ENCODE results near the gene SLC1A7.

The SLC1A7 gene

GRCh38 chr1:53049574-53049967 lies 92.9 kb downstream of the SLC1A7 start:
- Histone ChIP-seq H3K79me2 (ENCODE audit: control insufficient read depth, low read length) (no peaks in the 10 kb centered on the region), H3K4me3 (ENCODE audit: low read length) (no peak overlapping the region), H3K36me3 (ENCODE audit: control insufficient read depth, low read length) (peaks cover 4% of the 10 kb centered on the region; the same call in 1 of the 2 replicates), H3K4me2 (ENCODE audit: low read length) (no peak overlapping the region), H3K9me3 (ENCODE audit: control insufficient read depth, insufficient read depth, low read length) (no peaks in the 10 kb centered on the region), H4K20me1 (ENCODE audit: control insufficient read depth, insufficient read depth, low read depth, low read length) (no peaks in the 10 kb centered on the region), H3K9me2 (replicated peaks; ENCODE audit: control insufficient read depth, low read length) (no peaks in the 10 kb centered on the region), H3K27ac (ENCODE audit: low read depth, low read length) (no peak overlapping the region), H3K4me1 (ENCODE audit: control insufficient read depth, low read length) (no peaks in the 10 kb centered on the region), H3K27me3 (ENCODE audit: control insufficient read depth, low read length) (no peaks in the 10 kb centered on the region), H3F3A (ENCODE audit: control insufficient read depth, insufficient read depth) (no peaks in the 10 kb centered on the region)
- no peak for TF ChIP-seq CTCF (IDR thresholded peaks at IDR 0.05; ENCODE audit: low read depth, low read length, poor library complexity, severe bottlenecking)
- TF ChIP-seq EZH2phosphoT487 (IDR thresholded peaks at IDR 0.05; ENCODE audit: borderline replicate concordance, low read length), result no peak

GRCh38 chr1:53048960-53049573 lies 93.4 kb downstream of the SLC1A7 start:
- H3F3A ChIP-seq (ENCODE audit: control insufficient read depth, insufficient read depth), result no peaks in the 10 kb centered on the region
- H4K20me1 ChIP-seq (ENCODE audit: control insufficient read depth, insufficient read depth, low read depth, low read length), result no peaks in the 10 kb centered on the region
- H3K36me3 ChIP-seq (ENCODE audit: control insufficient read depth, low read length), result peaks cover 4% of the 10 kb centered on the region; the same call in 1 of the 2 replicates
- H3K79me2 ChIP-seq (ENCODE audit: control insufficient read depth, low read length), result no peaks in the 10 kb centered on the region
- TF ChIP-seq CTCF (IDR thresholded peaks at IDR 0.05; ENCODE audit: low read depth, low read length, poor library complexity, severe bottlenecking), result no peak
- no peak for TF ChIP-seq EZH2phosphoT487 (IDR thresholded peaks at IDR 0.05; ENCODE audit: borderline replicate concordance, low read length)
- no peaks in the 10 kb centered on the region for H3K9me2 ChIP-seq (replicated peaks; ENCODE audit: control insufficient read depth, low read length)
- no peaks in the 10 kb centered on the region for H3K27me3 ChIP-seq (ENCODE audit: control insufficient read depth, low read length)
- no peak overlapping the region for H3K27ac ChIP-seq (ENCODE audit: low read depth, low read length)
- no peaks in the 10 kb centered on the region for H3K4me1 ChIP-seq (ENCODE audit: control insufficient read depth, low read length)
- H3K4me3 ChIP-seq (ENCODE audit: low read length), result no peak overlapping the region
- no peaks in the 10 kb centered on the region for H3K9me3 ChIP-seq (ENCODE audit: control insufficient read depth, insufficient read depth, low read length)
- no peak overlapping the region for H3K4me2 ChIP-seq (ENCODE audit: low read length)

- H4K20me1 ChIP-seq (ENCODE audit: control insufficient read depth, insufficient read depth, low read depth, low read length), result no peaks in the 10 kb centered on the region
- no peak overlapping the region for H3K27ac ChIP-seq (ENCODE audit: low read depth, low read length)
- TF ChIP-seq EZH2phosphoT487 (IDR thresholded peaks at IDR 0.05; ENCODE audit: borderline replicate concordance, low read length) (no peak), CTCF (IDR thresholded peaks at IDR 0.05; ENCODE audit: low read depth, low read length, poor library complexity, severe bottlenecking) (no peak)
- H3F3A ChIP-seq (ENCODE audit: control insufficient read depth, insufficient read depth), result no peaks in the 10 kb centered on the region
- H3K4me3 ChIP-seq (ENCODE audit: low read length), result no peak overlapping the region
- no peaks in the 10 kb centered on the region for H3K4me1 ChIP-seq (ENCODE audit: control insufficient read depth, low read length)
- peaks cover 4% of the 10 kb centered on the region; the same call in 1 of the 2 replicates for H3K36me3 ChIP-seq (ENCODE audit: control insufficient read depth, low read length)
- no peaks in the 10 kb centered on the region for H3K79me2 ChIP-seq (ENCODE audit: control insufficient read depth, low read length)
- no peaks in the 10 kb centered on the region for H3K9me3 ChIP-seq (ENCODE audit: control insufficient read depth, insufficient read depth, low read length)
- no peak overlapping the region for H3K4me2 ChIP-seq (ENCODE audit: low read length)
- H3K27me3 ChIP-seq (ENCODE audit: control insufficient read depth, low read length), result no peaks in the 10 kb centered on the region
- H3K9me2 ChIP-seq (replicated peaks; ENCODE audit: control insufficient read depth, low read length), result no peaks in the 10 kb centered on the region
Measured at GRCh38 chr1:53047737-53048736, 94.4 kb downstream of the SLC1A7 start.
